ENCODE measurements around the gene MAP4K5.
"Not testable (repeated sequence)": the region's sequence is repeated elsewhere in the genome, so short reads cannot be mapped to it uniquely, and the experiment has no call there.

Gene MAP4K5

DNA sequence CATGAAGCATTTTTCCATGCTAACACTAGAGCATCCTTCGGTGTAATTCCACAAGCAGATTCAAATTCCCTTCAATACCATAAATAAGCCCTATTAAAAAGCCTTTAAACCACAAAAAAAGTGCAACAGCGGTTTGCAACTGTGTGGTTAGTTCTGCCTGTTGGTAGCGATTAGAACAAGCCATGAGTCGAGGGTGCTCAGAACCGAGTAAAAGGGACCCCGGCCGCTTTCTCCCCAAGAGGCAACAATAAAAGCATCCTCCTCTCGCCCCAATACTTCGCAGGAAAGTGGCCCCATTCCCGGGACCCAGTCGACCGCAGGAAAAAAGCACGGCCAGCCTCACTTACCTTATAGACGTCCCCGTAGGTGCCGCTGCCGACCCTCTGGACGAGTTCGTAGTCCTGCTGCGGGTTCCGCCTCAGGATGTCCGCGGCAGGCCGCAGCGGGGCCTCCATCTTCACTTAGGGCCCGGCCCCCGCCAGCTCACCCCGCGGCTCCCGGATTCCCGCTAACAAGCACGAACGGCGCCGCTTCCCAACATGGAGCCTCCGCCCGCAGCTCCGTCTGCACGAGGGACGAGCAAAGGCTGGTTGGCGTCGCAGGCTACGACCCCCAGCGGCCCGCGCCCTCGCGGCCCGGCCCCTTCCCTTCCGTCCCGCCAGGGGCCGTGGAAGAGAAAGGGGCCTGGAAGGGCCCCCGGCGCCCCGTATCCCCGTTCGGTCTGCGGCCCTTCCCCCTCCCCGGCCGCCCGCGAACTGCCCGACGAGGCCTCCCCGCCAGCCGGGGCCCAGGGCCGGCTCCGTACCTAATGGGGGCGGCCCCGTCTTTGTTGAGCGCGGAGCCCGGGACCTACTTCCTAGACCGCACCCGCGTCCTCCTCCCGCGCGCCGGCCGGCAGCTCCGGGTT lies 521 bp downstream of the MAP4K5 start:
- DNase-seq = peak; percentile 26 to 28

DNA sequence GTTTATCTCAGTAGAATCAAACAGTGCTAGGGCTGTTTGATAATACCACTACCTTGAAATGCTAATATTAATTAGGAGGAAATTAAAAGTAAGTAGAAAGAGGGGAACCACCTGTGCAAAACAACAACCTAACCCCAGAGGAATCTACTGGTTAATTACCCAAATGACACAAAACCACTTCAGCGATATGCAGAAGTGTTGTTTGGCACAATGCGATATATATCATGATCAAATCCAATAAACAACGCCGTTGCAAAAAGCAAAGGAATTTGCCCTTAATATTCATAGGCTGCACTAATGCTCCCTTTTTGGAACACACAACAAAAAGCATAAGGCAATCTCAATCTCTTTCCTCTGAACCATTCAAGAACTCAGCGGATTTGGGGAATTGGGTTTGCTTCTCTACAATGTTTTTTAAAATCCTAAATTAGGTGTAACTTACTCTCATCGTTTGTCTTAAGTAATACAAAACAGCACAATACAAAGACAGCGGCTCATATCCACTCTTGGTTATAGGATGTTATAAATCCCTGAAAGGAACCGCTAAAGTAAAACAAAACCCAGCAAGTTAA lies 1.5 kb downstream of the MAP4K5 start:
- DNase-seq = no peak

DNA sequence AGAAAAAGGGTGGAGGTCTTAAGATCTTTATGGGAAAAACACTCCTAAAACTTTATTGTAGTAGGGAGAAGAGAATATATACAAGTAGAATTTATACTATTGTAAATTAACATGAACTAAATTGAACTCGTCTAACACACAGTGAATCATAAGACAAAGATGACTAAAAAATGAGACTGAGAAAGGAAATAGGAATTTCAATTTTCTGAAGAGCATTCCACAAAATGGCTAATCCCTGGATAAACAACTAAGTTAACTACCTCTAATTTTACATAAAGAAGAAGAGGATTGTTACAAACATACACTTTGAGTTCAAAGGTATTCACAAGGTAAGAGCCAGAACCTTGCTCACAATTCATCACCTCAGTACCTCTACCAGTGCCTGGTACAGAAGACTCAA lies 2.0 kb downstream of the MAP4K5 start:
- no peak for DNase-seq

DNA sequence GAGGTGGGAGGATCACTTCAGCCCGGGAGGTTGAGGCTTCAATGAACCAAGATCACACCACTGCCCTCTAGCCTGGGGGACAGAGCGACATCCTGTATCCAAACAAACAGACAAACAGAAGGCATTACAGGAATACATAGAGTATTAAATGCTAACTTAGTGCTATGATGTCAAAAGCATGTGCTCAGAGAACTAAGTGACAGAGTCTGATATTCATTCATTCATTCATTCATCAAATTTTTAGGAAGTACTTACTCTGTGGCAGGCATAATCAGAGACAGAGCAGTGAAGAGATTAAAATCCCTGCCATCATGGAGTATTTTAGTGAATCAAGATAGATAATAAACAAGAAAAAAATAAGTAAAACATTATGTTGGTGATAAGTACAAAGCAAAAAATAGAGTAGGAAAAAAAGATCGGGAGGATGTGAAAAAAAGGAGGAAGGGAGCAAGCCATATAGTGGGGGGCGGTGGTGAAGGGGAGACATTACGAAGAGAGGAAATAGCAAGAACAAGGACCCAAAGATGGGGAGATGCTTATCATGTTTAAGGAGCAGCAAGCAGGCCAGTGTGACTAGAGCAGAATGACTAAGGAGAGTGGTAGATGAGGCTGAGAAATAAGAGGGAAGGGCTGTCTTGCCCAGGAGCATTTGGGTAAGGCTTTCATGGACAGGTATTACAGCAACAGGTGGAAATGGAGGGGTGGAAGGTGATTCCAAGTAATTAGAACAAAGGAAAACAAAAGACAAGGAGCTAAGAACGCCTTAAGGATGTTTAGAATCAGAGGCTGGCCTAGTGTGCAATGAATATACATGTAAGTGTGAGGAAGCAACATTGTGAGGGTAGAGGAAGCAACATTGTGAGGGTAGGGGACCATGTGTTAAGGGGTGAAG lies 2.8 kb downstream of the MAP4K5 start:
- DNase-seq = no peak

DNA sequence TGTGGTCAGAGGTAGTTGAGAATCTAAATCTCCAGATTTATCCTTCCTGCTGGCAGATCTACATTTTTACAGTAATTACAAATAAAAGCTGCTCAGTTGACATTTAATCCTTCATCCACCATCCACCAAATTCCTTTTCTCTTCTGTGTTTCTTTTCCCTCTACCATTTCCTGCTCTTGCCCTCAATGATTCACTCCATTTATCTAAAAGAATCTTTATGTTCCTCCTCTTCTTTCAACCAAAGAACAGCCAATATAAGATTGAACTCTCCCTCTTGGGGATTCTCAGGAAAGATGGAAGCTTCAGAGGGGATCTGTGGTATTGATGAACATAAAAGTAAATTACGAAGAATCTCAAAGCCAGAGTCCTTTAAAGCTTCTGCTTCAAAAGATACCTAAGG lies 4.4 kb downstream of the MAP4K5 start:
- DNase-seq = no peak

DNA sequence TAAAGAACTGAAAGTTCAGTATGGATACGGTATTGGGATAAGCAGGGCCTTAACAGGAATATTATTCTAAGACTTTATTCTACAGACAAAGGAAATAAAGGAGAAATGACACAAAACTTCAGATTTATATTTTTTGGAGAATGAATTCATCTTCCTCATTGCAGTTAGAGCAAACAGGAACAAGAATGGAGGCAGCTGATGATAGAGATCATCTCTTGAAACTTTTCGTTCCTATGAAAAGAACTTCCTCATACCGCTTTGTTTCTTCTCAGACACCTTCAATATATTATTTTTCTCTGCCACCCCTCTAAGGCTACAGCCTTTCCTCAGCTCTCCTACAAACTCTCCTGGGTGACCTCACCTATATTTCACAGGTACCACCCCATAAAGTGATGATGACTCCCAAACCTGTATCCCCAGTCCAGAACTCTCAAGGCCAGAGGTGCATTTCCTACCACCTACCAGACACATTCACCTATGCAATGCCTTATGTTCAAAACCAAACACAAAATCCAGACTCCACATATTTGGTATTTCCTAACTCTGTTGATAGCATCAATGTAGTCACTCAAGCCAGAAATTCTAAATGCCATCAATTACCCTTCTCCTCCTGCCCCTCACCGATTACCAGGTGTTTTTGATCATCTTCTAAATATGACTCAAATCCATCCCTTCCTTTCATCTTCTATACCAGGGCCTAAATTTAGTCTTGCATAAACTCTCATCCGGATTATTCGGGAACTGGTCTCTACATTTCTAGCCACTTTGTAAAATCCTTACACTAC lies 7.4 kb downstream of the MAP4K5 start:
- DNase-seq = peak; percentile 27 to 46

DNA sequence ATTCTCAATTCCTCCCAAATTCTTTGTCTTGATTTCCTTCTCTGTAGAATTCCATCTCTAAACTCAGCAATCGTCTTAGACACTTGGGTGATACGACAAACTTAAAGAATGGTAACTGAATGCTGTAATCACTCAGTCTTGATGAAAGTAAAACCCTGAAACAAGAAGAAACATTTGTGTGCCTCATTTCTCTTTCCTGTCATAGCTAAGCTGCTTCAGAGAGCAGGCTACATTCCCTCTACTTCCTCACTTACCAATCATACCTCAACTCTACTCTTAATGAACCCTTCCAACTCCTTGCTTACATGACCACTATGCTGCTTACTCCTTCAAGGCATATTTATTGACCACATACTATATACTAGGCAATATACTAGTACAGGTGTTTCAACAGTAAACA lies 8.3 kb downstream of the MAP4K5 start:
- DNase-seq = peak in 1 of 2 experiments; percentile 20

DNA sequence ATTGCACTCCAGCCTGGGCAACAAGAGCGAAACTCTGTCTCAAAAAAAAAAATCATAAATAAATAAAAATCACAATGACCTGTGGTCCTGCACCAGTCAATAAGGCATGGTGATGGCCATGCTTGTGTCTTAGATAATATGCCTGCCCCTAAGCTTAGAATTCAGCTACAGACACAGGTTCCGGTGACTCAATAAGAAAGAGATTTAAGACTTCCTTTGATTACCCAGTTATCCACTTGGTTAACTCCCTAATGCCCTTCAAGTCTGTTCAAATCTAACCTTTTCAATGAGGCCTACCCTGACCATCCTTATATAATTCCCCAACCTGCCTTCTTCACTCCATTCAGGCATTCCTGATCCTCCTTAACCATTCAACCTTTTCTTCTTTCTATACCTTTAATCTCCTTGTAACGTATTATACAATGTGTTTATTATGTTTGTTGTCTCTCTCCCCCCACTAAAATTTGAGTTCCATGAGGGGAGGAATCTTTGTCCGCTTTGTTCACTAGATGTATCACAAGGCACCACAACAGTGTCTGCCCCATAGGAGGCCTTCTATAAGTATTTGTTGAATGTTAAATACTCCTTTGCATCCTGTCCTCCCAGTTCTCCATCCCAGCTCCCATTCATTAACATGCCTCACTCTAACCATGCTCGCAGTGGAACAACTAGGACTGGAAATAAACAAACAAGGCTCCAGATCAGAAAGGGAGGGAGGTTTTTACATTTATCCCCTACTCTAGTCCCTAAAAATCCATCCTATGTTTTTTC lies 8.9 kb downstream of the MAP4K5 start:
- no peak for DNase-seq

DNA sequence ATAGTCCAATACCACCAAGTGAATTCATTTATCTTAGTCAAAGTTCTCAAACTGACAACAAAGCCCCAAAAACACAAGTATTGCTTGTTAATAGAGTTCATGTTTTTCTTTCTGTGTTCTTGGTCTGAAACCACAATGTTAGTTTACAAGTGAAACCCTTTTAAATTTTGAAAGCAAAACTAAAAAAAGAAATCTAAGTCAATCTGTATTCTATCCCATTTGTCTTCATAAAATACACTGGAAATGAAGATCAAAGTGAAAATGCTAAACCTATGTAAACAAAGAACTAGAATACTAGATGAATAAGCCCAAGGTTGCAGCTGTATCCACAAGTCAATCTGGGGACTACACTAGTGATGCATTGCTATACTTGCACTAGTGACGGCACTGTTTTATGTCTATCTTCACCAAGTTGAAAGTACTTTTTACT lies 10.4 kb downstream of the MAP4K5 start:
- no peak for DNase-seq

DNA sequence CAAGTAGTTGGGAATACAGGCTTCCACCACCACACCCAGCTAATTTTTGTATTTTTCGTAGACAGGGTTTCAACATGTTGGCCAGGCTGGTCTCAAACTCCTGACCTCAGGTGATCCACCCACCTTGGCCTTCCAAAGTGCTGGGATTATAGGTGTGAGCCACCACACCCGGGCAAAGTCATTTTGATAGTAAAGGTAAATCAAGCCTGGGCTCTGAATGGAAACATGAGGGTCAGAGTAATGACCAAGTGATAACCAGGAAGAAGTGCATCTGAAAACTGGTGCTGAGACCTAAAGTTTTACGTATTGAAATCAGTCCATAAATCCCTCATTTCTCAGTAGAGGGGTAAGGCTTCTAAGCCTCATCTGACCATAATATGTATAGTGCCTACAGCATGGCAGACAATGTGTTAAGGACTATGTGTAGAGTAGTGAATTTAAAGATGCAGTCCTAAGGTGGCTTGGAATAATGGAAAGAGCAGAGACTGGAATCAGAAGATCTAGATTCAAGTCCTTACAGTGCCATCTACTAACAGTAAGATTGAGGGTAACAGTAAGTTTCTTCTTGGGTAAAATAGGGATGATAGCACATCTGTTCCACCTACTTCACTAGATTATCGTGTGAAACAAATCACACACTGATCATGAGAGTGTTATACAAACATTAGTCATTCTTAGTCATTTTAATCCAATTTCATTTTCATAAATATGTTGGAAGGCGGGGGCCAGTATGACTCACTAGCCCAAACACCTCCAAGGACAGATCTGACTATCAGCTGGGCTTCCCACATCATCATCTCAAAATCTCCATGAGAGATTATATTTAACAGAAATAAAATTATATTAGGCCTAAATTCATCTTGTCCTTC lies 11.2 kb downstream of the MAP4K5 start:
- DNase-seq = no peak

DNA sequence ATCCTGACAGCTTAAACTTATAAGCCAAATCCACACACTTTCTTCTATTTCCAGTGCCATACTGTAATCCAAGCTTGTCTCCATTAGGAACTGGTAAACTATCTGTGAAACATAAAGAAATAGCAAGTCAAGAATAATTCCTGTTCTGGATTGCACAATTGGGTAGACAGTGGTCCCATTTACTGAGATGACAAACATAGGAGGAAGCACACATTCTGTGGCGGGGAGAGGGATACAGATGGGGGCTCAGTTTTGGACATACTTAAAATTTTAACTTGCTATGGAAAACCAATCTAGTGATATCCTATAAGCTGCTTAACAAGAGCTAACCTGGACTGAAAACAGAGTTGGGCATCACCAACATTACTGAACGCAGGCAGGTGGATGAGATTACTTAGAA lies 16.3 kb downstream of the MAP4K5 start:
- DNase-seq = no peak

DNA sequence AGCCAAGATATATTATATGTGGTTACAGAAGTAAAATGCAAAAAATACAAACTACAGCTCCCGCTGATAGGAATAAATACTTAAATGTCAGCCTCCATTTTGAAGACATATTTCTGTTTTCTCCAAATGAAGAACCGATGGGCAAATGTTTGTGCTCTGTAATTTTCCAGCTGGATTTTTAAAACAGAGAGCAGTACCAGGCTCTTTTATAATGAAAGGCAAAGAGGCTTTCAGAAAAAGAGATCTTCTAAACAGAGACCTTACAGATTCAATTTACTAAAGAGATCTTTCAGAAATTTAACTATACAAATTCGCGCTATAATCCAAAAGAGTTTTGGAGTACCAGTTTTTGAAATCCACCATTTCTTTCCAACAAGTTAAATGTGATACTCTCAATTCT lies 19.9 kb downstream of the MAP4K5 start:
- no peak for DNase-seq

DNA sequence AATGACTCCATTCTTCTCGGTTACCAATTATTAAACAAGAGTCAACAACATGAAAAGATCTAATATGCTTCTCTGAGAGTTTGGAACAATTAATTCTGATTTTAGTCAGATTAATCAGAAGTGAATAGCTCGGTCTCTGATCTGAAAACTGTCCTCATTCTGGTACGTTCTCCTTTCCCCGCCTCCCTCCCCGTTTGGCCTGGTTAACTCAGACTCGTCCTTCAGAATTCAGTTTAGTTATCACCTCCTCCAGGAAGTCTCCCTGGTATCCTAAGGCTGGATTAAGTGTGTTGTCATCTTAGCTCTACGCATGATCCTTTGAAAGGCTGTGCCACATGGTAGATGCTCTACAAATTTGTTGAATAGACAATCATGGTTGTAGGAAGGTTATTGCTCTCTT lies 22.2 kb downstream of the MAP4K5 start:
- no peak for DNase-seq

DNA sequence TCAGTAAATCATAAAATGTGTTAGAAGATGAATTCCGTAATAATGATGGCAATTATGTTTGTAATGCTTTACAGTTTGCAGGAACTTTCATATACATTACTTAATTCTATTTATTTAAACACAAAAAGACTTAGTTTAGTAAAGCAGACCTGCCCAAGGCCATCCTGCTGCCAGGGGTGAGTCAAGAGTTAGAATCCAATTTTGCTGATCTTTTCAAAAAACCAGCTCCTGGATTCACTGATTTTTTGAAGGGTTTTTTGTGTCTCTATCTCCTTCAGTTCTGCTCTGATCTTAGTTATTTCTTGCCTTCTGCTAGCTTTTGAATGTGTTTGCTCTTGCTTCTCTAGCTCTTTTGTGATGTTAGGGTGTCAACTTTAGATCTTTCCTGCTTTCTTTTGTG lies 25.3 kb downstream of the MAP4K5 start:
- not testable (repeated sequence) for DNase-seq

DNA sequence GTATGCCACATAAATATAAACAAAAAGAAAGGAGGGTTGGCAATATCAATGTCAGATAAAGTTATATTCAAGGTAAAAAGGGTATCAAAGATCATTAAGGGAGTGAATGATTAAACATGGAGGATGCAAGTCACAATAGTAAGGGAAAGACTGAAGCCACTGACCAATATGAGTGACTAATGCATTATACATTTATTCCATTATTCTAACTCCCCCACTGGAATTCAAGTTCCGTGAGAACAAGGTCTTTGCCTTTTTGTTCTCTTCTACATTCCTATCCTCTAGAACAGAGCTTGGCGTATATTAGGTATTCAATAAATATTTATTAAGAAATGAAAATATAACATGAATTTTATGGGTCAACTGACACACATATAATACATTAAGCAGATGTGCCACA lies 30.7 kb downstream of the MAP4K5 start:
- DNase-seq = no peak

DNA sequence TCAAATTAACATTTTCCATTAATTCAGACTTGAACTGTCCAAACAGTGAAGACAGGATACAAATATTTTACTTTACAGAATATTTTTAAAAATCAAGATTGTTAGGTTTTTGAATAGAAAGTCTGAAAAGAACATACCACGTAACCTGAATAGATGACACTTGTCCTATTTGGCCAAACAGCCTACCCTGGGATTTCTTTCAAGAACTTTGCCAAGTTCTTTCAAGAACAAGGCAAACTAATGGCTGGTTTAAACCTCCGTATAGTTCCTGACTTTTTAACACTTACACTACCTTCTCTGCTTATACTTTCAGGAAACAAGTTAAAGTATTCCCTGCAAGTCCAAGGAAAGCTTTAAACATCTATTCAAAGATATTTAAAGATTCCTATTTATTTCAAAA lies 35.0 kb downstream of the MAP4K5 start:
- DNase-seq = no peak

DNA sequence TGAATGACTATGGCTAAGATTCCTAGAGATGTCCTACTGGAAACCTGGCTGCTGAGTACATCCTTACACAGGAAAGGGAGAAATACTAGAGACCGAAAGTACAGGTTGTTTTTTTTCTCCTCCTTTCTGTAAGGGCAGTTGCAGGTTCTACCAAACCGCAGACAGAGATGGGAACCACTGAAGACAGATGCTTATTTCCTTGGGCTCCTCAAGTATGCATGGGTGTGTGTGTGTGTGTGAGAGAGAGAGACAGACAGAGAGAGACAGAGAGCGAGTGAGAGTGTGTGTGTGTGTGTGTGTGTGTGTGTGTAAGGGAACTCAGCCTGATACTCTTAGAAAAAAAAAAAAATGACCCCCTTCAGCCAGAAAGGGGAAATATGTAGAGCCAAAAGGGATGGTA lies 42.5 kb downstream of the MAP4K5 start:
- DNase-seq = no peak

DNA sequence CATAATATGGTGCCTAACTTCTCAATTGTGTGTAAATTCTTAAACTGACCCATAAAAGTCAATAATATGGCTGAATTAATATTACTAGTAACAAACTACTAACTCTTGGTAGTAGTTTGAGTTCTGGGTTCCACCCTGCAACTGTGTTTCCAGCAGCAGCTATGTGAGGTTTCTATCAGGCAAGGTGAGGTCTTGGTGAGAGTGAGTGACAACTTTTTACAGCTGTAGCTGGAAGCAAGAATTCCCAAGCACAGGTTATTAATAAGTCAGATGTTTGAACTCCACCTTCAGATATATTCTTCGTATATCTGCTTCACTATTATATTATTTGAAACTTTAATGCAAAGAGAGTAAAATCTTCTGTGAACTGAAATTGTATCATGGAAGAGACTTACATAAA lies 43.8 kb downstream of the MAP4K5 start:
- no peak for DNase-seq

DNA sequence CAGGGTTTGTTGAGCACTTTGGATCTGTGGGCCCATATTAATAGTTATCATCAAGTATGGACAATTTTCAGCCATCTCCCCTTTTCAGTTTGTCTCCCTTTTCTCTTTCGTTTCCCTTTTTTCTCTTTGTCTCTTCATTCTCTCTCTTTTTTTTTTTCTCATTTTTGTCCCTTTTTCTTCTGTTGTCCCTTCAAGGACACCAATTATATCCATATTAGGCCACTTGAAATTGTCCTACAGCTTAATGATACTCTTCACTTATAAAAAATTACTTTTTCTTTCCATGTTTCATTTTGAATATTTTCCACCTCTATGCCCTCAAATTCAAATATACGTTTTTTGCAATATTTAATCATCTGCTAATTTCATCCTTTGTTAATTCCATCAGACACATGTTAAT lies 53.3 kb downstream of the MAP4K5 start:
- no peak for DNase-seq

DNA sequence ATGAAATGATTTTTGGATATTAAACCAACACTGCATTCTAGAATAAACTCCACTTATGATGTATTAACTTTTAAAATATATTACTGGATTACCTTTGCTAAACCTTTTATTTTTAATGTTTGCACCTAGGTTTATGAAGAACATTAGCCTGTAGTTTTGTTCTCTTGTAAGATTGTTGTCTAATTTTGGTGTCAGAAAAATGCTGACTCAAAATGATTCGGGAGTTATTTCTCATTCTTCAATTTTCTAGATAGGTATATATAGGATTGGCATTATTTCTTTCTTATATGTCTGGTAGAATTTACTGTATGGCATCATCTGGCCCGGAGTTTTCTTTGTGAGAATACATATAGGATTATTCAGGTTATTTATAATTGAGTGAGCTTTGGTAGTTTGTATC lies 54.6 kb downstream of the MAP4K5 start:
- no peak for DNase-seq

DNA sequence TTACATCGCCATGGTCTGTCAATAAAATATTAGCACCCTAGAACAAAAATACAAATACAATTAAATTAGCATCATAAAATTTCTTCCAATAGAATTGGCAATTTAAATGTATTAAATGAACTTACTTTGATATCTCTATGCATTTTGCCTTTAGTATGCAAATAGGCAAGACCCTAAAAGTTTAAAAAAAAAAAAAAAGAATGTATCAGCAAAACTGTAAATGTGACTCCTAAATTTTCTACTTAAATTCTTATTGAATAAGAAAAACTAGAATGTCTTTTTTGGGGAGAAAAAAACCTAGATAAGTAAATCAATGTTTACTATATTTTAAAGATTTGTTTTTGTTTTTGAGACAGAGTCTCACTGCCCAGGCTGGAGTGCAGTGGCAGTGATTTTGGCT lies 56.2 kb downstream of the MAP4K5 start:
- no peak for DNase-seq

All from Kasumi-1 (cell line).